ENCODE measurements around the gene SLC9A7.

GRCh38 chrX:46627711-46628419, 131.1 kb downstream of the SLC9A7 start:
- TF ChIP-seq CTCF (IDR thresholded peaks at IDR 0.05; ENCODE audit: low read depth, low read length), result no peak
- TF ChIP-seq POLR2A (IDR thresholded peaks at IDR 0.05; ENCODE audit: extremely low read depth, insufficient read length), result no peak
- TF ChIP-seq MAX (IDR thresholded peaks at IDR 0.05; ENCODE audit: low read depth, low read length), result no peak

All from NB4 (cell line).